Ovary (tissue), 9 donors: Measurements from ENCODE around the gene NUDT4. TPM values are rescaled to one million over a fixed set of nuclear protein-coding genes. Genes with fewer than 3 reads are reported as not detected.

Source experiments
- DNase-seq, 5 donors: peaks; one replicate each; pipeline ENCODE4 v3.0.0-alpha.2; 2019 to 2020
- H3K27ac ChIP-seq, 2 donors: fragments of 200-600 bp; one replicate each; pipeline versions ENCODE4 v1.5.1 to v1.8.0; 2019 to 2022
- H3K27me3 ChIP-seq: fragments of 200-600 bp; one replicate; pipeline ENCODE4 v1.8.0; 2022
- H3K36me3 ChIP-seq: fragments of 200-600 bp; sonication (generic); one replicate; pipeline ENCODE4 v1.5.1; 2019
- H3K4me1 ChIP-seq: one replicate; pipeline ENCODE4 v1.8.1; 2013; ENCODE audit warnings: mild to moderate bottlenecking, moderate library complexity; ENCODE audit not compliant: insufficient read depth
- H3K4me3 ChIP-seq: fragments of 200-600 bp; sonication (generic); one replicate; pipeline ENCODE4 v1.5.1; 2017
- H3K9me3 ChIP-seq, 2 donors: fragments of 200-600 bp in 1 of 2; sonication (generic) in 1 of 2; one replicate each; pipeline versions ENCODE4 v1.5.1 to v1.8.1; 2013 to 2019; ENCODE audit warnings: mild to moderate bottlenecking in 1 of 2, moderate library complexity in 1 of 2
- EP300 ChIP-seq: sonication (generic); formaldehyde crosslinking; IDR thresholded peaks from one replicate; pipeline ENCODE4 v1.6.1; 2017; ENCODE audit warnings: antibody characterized with exemption
- POLR2A ChIP-seq: fragments of 450-650 bp; IDR thresholded peaks from one replicate; pipeline ENCODE4 v1.6.1; 2017; ENCODE audit warnings: antibody characterized with exemption, mild to moderate bottlenecking, moderate library complexity
- WGBS, 3 donors: extraction: QIAGEN DNeasy Blood & Tissue Kit in 1 of 3; methylation state at CpG; one replicate each; pipeline versions ENCODE4 v1.1.5 to v1.1.7; 2013 to 2017; 5-methylcytosine and 5-hydroxymethylcytosine counted together
- intact Hi-C, 4 donors: fragments of 100-400 bp; cut with DNase I; formaldehyde crosslinking; loops; one replicate each; pipeline versions ENCODE4 v1.11.0 to v1.15.1; 2022 to 2023
- polyA plus RNA-seq, 2 donors: library from polyadenylated mRNA; stranded (reverse); fragments of 200-250 nt in 1 of 2; fragments of 350-450 nt in 1 of 2; fragmentation: Illumina TruSeq in 1 of 2; extraction: RNeasy Lipid Tissue Mini Kit (QIAGEN cat#74804) in 1 of 2; gene quantifications; one replicate each; pipeline ENCODE4 v1.2.3, GENCODE V29; 2013 to 2014
- total RNA-seq, 7 donors: library from RNA; depleted of rRNA in 2 of 7; stranded (reverse); fragments of >200 nt in 2 of 7; fragmentation: NEBNext Ultra II Directional in 3 of 7; extraction: Animal tissue kit (Norgen Biotek cat#: 25700) in 3 of 7; gene quantifications; one replicate each; pipeline versions ENCODE4 v1.1.0 to v1.2.4, GENCODE V29; 2016 to 2023
- TF ChIP-seq, protein P1 (sequence below), 3 donors: fragments of 450-650 bp in 2 of 3; fragments of 200-600 bp in 1 of 3; IDR thresholded peaks; one replicate each; pipeline versions ENCODE4 v1.5.1 to v1.8.0; 2016 to 2022; ENCODE audit warnings: antibody characterized with exemption in 3 of 3, mild to moderate bottlenecking in 1 of 3
- donor health status: DM: no; HTN: no; CAD: no; lungs with moderate emphysema.
- donor health status: DM: no; HTN: no; CAD: no.
- donor health status: Bipolar disorder and iron deficiency.
- donor health status: DM: yes; HTN: yes; CAD: no.
- donor health status: DM: no; HTN: no; CAD: no.
- donor health status: DM: yes; HTN: yes; CAD: no.

Gene NUDT4
- total and polyA plus RNA-seq, 9 donors = 102 to 185 (median 141) TPM

DNA sequence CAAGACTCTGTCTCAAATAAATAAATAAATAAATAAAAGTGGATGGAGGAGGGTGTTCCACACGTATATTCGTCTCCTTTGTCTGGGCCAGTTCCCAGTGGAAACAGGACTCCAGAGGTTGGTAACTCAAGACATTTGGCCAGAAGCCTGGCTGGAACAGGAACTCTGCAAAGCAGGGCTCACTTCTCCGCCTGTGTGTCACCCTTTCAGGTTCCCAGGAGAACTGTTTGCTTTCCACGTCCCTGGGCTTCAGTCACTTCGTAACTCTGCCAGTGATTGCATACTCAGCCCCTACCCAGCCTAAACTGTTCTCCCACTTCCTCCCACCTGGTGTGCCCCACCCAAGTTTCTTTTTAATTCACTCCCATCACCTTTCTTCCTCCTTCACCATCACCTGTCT is 71.1 kb downstream of the NUDT4 start:
- TF ChIP-seq, protein P1, sequence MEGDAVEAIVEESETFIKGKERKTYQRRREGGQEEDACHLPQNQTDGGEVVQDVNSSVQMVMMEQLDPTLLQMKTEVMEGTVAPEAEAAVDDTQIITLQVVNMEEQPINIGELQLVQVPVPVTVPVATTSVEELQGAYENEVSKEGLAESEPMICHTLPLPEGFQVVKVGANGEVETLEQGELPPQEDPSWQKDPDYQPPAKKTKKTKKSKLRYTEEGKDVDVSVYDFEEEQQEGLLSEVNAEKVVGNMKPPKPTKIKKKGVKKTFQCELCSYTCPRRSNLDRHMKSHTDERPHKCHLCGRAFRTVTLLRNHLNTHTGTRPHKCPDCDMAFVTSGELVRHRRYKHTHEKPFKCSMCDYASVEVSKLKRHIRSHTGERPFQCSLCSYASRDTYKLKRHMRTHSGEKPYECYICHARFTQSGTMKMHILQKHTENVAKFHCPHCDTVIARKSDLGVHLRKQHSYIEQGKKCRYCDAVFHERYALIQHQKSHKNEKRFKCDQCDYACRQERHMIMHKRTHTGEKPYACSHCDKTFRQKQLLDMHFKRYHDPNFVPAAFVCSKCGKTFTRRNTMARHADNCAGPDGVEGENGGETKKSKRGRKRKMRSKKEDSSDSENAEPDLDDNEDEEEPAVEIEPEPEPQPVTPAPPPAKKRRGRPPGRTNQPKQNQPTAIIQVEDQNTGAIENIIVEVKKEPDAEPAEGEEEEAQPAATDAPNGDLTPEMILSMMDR (IDR thresholded peaks at IDR 0.05) = no peak
- TF ChIP-seq EP300 = no peak
- TF ChIP-seq POLR2A = no peak
- WGBS, 3 donors = 71 to 74% (median 73%) methylated on average over 5 of the region's 5 CpGs
- no peaks in the 10 kb centered on the region for H3K27me3 ChIP-seq

DNA sequence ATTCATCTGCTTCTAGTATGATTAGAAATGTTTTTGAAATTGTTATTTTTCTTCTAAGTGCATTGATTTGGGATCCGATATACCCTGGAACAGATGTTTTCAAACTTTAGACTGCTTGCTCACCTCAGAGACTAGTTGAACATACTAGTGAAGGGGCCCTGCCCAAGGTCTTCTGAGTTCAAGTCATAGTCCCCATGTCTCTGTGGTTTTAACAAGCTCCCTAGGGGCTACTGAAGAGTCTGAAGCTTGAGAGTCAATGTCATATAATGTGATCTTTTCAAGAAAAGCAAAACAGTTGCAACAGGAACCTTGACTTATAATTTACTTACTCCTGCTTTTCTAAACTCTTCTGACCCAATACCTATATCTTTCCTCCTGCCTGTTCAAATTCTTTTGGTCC is 71.6 kb downstream of the NUDT4 start:
- intact Hi-C loops = no loop called here
- DNase-seq = no peak
- no peak overlapping the region for H3K4me3 ChIP-seq
- H3K27me3 ChIP-seq = no peaks in the 10 kb centered on the region
- H3K4me1 ChIP-seq = no peaks in the 10 kb centered on the region
- TF ChIP-seq EP300 (no peak), POLR2A (no peak)
- TF ChIP-seq, protein P1 (IDR thresholded peaks at IDR 0.05) = no peak
- 75 to 86% (median 75%) methylated on average over 1 of the region's 1 CpG for WGBS, 3 donors
- H3K9me3 ChIP-seq = no peaks in the 10 kb centered on the region
- no peaks in the 10 kb centered on the region for H3K36me3 ChIP-seq
- no peak overlapping the region for H3K27ac ChIP-seq

More for the DNA sequence above, 71.1 kb downstream of the NUDT4 start:
- Histone ChIP-seq H3K4me1 (no peaks in the 10 kb centered on the region), H3K4me3 (no peak overlapping the region), H3K9me3 (no peaks in the 10 kb centered on the region), H3K27ac (no peak overlapping the region), H3K36me3 (no peaks in the 10 kb centered on the region)
- no peak for DNase-seq
- intact Hi-C loops = no loop called here

DNA sequence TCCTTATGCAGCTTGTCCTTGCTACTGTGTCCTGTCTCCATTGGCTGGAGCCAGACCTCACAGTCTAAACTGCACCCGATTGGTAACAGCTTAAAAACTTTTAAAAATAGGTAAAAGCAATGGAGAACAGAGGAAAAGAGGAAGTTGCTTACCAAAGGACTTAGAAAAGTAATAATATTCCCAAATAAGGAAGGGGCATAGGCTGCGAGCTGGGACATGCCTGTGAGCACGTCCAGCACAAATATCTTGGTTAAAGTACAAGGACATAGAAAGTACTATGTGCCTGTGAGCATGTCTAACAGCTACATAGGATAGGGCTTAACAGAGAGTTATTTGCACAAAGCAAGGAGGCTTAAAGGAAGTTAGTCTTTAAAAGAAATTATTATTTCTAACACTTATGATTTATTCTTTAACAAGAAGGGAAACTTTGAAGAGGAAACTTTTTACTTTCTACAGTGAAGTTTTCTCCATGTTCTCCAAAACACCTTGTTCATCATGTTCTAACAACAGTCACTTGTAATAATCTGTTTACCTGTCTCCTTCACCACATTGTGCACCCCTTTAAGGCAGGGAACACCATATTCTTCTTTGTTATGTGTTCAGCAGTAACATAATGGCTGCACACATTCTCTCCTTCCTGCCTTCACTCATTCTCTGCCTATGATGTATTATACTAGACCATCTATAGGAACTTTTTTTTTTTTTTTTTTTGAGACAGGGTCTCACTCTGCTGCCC is 73.9 kb downstream of the NUDT4 start:
- intact Hi-C loops = no loop called here
- 42 to 53% (median 44%) methylated on average over 3 of the region's 3 CpGs for WGBS, 3 donors
- TF ChIP-seq, protein P1 (IDR thresholded peaks at IDR 0.05) = no peak
- TF ChIP-seq EP300 = no peak
- no peak for TF ChIP-seq POLR2A

DNA sequence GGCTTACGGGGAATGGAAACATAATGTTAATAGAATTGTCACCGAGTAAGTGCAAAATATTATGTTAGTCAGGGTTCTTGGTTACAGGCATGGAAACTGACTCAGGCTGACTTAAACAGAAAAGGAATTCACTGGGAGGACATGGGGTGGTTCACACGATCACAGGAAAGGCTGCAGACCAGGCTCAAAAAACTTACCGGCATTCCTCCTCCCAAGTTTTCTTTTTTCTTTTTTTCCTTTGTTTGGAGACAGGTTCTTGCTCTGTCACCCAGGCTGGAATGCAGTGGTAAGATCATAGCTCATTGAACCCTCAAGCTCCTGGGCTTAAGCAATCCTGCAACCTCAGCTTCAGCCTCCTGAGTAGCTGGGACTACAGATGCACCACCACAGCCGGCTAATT is 75.9 kb downstream of the NUDT4 start:
- 75 to 86% (median 83%) methylated on average over 5 of the region's 5 CpGs for WGBS, 3 donors
- Histone ChIP-seq H3K36me3 (no peaks in the 10 kb centered on the region), H3K9me3 (no peaks in the 10 kb centered on the region), H3K27ac (no peak overlapping the region), H3K27me3 (no peaks in the 10 kb centered on the region), H3K4me3 (no peak overlapping the region), H3K4me1 (no peaks in the 10 kb centered on the region)
- TF ChIP-seq, protein P1 (IDR thresholded peaks at IDR 0.05) = no peak
- TF ChIP-seq EP300 (no peak), POLR2A (no peak)
- no peak for DNase-seq
- intact Hi-C loops = no loop called here

More for the DNA sequence above, 73.9 kb downstream of the NUDT4 start:
- Histone ChIP-seq H3K4me1 (no peaks in the 10 kb centered on the region), H3K27me3 (no peaks in the 10 kb centered on the region), H3K4me3 (no peak overlapping the region), H3K36me3 (no peaks in the 10 kb centered on the region), H3K9me3 (no peaks in the 10 kb centered on the region), H3K27ac (no peak overlapping the region)
- no peak for DNase-seq
